Caco-2 (cell line): ENCODE results near the gene TTLL11. TPM values are rescaled to one million over a fixed set of nuclear protein-coding genes. Genes with fewer than 3 reads are reported as not detected.
A peak's percentile ranks its signal among the peaks of the same experiment; 100 is the strongest.

ENCODE experiments used
- Bru-seq: library from RNA; stranded (reverse); fragments of 400-500 nt; gene quantifications from one replicate; lab custom pipeline; 2021; lab: Mats Ljungman, UMichigan
- BruChase-seq, 2 experiments: library from RNA; stranded (reverse); fragments of 400-500 nt; gene quantifications; one replicate each; lab custom pipeline; 2021; lab: Mats Ljungman, UMichigan
- BruUV-seq: library from RNA; stranded (reverse); fragments of 400-500 nt; replicated peaks from 2 replicates; lab custom pipeline; 2021; lab: Mats Ljungman, UMichigan
- CTCF ChIA-PET: fragments of 300-600 bp; sonication (Branson Sonifier 250); formaldehyde crosslinking; loops from one replicate; lab custom pipeline; 2022; ENCODE audit warnings: antibody characterized with exemption; lab: Charles Lee
- POLR2A ChIA-PET: fragments of 300-600 bp; sonication (Branson Sonifier 250); formaldehyde crosslinking; loops from one replicate; lab custom pipeline; 2022; ENCODE audit warnings: antibody characterized with exemption; lab: Charles Lee
- DNase-seq, 2 experiments: peaks; one replicate each; pipeline versions ENCODE4 v3.0.0 to v3.0.0-alpha.2; 2020 to 2022
- H3K27me3 ChIP-seq: replicated peaks from 2 replicates; pipeline ENCODE4 v1.6.0; 2011; ENCODE audit warnings: low read length; ENCODE audit not compliant: control insufficient read depth, insufficient read depth
- H3K36me3 ChIP-seq: 2 replicates; pipeline ENCODE4 v1.5.1; 2011; ENCODE audit warnings: low read length; ENCODE audit not compliant: control insufficient read depth, insufficient read depth
- H3K4me1 ChIP-seq: fragments of 250-450 bp; sonication (Bioruptor Pico); 2 replicates; pipeline ENCODE4 v1.5.1; 2020; ENCODE audit warnings: mild to moderate bottlenecking
- H3K4me3 ChIP-seq: 2 replicates; pipeline ENCODE4 v1.5.1; 2011; ENCODE audit warnings: low read depth, mild to moderate bottlenecking, control low read depth, low read length
- H3K9me3 ChIP-seq: fragments of 250-450 bp; sonication (Bioruptor Pico); 2 replicates; pipeline ENCODE4 v1.5.1; 2020; ENCODE audit warnings: mild to moderate bottlenecking, moderate library complexity
- H3K27ac Mint-ChIP-seq: one replicate; pipeline ENCODE4 v1.8.0; 2022; ENCODE audit warnings: mixed read lengths; ENCODE audit not compliant: unreplicated experiment
- H3K27me3 Mint-ChIP-seq: one replicate; pipeline ENCODE4 v1.8.0; 2022; ENCODE audit warnings: mixed read lengths; ENCODE audit not compliant: insufficient read depth, unreplicated experiment
- H3K36me3 Mint-ChIP-seq: one replicate; pipeline ENCODE4 v1.8.0; 2022; ENCODE audit warnings: mild to moderate bottlenecking, mixed read lengths; ENCODE audit not compliant: insufficient read depth, unreplicated experiment
- H3K4me1 Mint-ChIP-seq: one replicate; pipeline ENCODE4 v1.8.0; 2022; ENCODE audit warnings: low read depth, mixed read lengths; ENCODE audit not compliant: unreplicated experiment
- H3K4me3 Mint-ChIP-seq: one replicate; pipeline ENCODE4 v1.8.0; 2022; ENCODE audit warnings: mild to moderate bottlenecking, moderate library complexity, mixed read lengths; ENCODE audit not compliant: unreplicated experiment
- H3K9me3 Mint-ChIP-seq: one replicate; pipeline ENCODE4 v1.8.0; 2022; ENCODE audit warnings: mixed read lengths; ENCODE audit not compliant: unreplicated experiment
- CTCF ChIP-seq, 2 experiments: fragments of 200-600 bp in 1 of 2; IDR thresholded peaks; 1 replicate in 1 of 2; 2 replicates in 1 of 2; pipeline versions ENCODE4 v1.5.1 to v1.8.0; 2011 to 2022; ENCODE audit warnings: antibody characterized with exemption in 1 of 2, control low read depth in 1 of 2, inconsistent platforms in 1 of 2, low read depth in 1 of 2, low read length in 1 of 2, mild to moderate bottlenecking in 1 of 2, moderate library complexity in 1 of 2; ENCODE audit not compliant: insufficient read depth in 1 of 2, severe bottlenecking in 1 of 2, unreplicated experiment in 1 of 2
- intact Hi-C: fragments of 100-400 bp; cut with micrococcal nuclease; formaldehyde crosslinking; loops from one replicate; pipeline ENCODE4 v1.10.0; 2022; ENCODE audit not compliant: unreplicated experiment
- long read RNA-seq: library from polyadenylated mRNA; stranded (forward); transcript quantifications from one replicate; pipeline ENCODE4 v2.0.0, GENCODE V29; 2022
- total RNA-seq: library from RNA; stranded (reverse); gene quantifications from 2 replicates; pipeline ENCODE4 v1.2.3, GENCODE V29; 2022

The TTLL11 gene
- total RNA-seq (4.4 and 4.7 TPM in 2 replicates), Bru-seq, nascent RNA (percentile 46 among the genes with signal in this experiment), BruChase-seq, experiment 1, labeled RNA remaining after a 2-hour chase (percentile 44 among the genes with signal in this experiment), BruChase-seq, experiment 2, labeled RNA remaining after a 6-hour chase (percentile 44 among the genes with signal in this experiment)
- long read RNA-seq, partial matches to known transcripts: 0 of 4 reads
- long read RNA-seq, other reads (novel, unspliced or antisense): 1 of 4 reads

- ChIA-PET CTCF (interaction anchor here (0.6 to 1.4 kb wide), 2 partner anchors 27 to 176 kb away, joined by 3 read pairs; no protein-coding TSS in a partner anchor), POLR2A (no interaction called here)
- DNase-seq: peak; percentile 95
- intact Hi-C loops: loop anchor here (10.0 kb wide), 1 partner anchor 722 kb away; no protein-coding TSS in a partner anchor
- Histone ChIP-seq H3K27me3 (no peaks in the 10 kb centered on the region), H3K9me3 (no peaks in the 10 kb centered on the region), H3K4me1 (no peaks in the 10 kb centered on the region), H3K4me3 (peak within 1 kb of the TSS; percentile 87), H3K36me3 (no peaks in the 10 kb centered on the region)
- Mint-ChIP-seq H3K4me3 (peak within 1 kb of the TSS; percentile 76), H3K4me1 (peaks cover 11% of the 10 kb centered on the region), H3K9me3 (no peaks in the 10 kb centered on the region), H3K27ac (peak within 1 kb of the TSS; percentile 7), H3K36me3 (no peaks in the 10 kb centered on the region), H3K27me3 (peaks cover 7% of the 10 kb centered on the region)
- no peak for TF ChIP-seq CTCF (IDR thresholded peaks at IDR 0.05; ENCODE audit: insufficient read depth in 1 of 2, low read depth in 1 of 2, low read length in 1 of 2, severe bottlenecking in 1 of 2, unreplicated experiment in 1 of 2)
- BruUV-seq: no TSS peak
Observed at GRCh38 chr9:122092611-122093506, at the start of gene TTLL11. Gene TTLL11, minus strand, starts transcription at chr9:122093308. Its CDS starts 160 bp downstream, at chr9:122093148.

- H3K4me3 ChIP-seq: no peak overlapping the region
- no TSS peak for BruUV-seq
- H3K4me1 ChIP-seq: peaks cover 9% of the 10 kb centered on the region
- H3K27me3 ChIP-seq: no peaks in the 10 kb centered on the region
- POLR2A ChIA-PET: no interaction called here
- H3K9me3 ChIP-seq: no peaks in the 10 kb centered on the region
- H3K27ac Mint-ChIP-seq: no peak overlapping the region
- intact Hi-C loops: no loop called here
- CTCF ChIA-PET: no interaction called here
- H3K9me3 Mint-ChIP-seq: no peaks in the 10 kb centered on the region
- peaks cover 22% of the 10 kb centered on the region for H3K36me3 Mint-ChIP-seq
- DNase-seq: no peak
- peaks cover 5% of the 10 kb centered on the region; the same call in 1 of the 2 replicates for H3K36me3 ChIP-seq
- H3K4me1 Mint-ChIP-seq: peaks cover 11% of the 10 kb centered on the region
- no peak for TF ChIP-seq CTCF (IDR thresholded peaks at IDR 0.05; ENCODE audit: insufficient read depth in 1 of 2, low read depth in 1 of 2, low read length in 1 of 2, severe bottlenecking in 1 of 2, unreplicated experiment in 1 of 2)
- H3K4me3 Mint-ChIP-seq: no peak overlapping the region
- H3K27me3 Mint-ChIP-seq: no peaks in the 10 kb centered on the region
Observed at GRCh38 chr9:122141671-122142070, 48.6 kb upstream of the TTLL11 start.
